Measurements from ENCODE around the gene PSME3. TPM values are rescaled to one million over a fixed set of nuclear protein-coding genes. Genes with fewer than 3 reads are reported as not detected.
"Not testable (repeated sequence)": the region's sequence is repeated elsewhere in the genome, so short reads cannot be mapped to it uniquely, and the experiment has no call there.

PSME3 gene
- total RNA-seq, 1 experiment from 2014 or later, result 222 TPM

DNA sequence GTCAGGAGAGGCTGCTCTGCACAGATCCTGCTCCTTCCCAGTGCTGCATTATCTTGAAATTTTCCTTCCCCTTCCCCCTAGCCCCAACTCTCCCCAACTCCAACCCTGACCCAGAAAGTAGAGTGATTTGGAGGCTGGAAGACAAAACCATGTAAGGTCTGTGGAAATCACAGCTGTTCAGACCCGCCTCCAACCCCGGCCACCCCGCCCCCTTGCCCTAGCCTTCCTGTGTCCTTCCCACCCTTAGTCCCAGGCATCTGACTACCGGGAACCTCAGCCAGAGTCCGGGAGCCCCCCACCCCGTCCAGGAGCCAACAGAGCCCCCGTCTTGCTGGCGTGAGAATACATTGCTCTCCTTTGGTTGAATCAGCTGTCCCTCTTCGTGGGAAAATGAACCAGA lies 17.8 kb downstream of the PSME3 start, which contains the start of gene AOC3:
Gene AOC3 (plus strand): TSS at position 246 of the 400 bp plus-strand sequence. CDS start 145 bp downstream, at position 391.
- no peaks in the 10 kb centered on the region for H3K9me3 ChIP-seq (ENCODE audit: control insufficient read depth, low read depth, low read length)

GRCh38 chr17:42851371-42852240 lies 18.4 kb downstream of the PSME3 start:
- not testable (repeated sequence) for H3K27ac Mint-ChIP-seq; H3K9me3 ChIP-seq (ENCODE audit: control insufficient read depth, low read depth, low read length); H4K5ac ChIP-seq (ENCODE audit: insufficient read length, low read depth, low read length); H3K9me3 Mint-ChIP-seq; H3K27me3 Mint-ChIP-seq (ENCODE audit: low read depth); H2BK12ac ChIP-seq (ENCODE audit: insufficient read length, low read depth, low read length); H3K4me2 ChIP-seq (ENCODE audit: insufficient read depth, insufficient read length, low read length); H2AK5ac ChIP-seq (ENCODE audit: insufficient read length, low read length); H3K36me3 Mint-ChIP-seq (ENCODE audit: insufficient read depth in 1 of 3, low read depth in 3 of 3); H2AFZ ChIP-seq (ENCODE audit: low read length); H3K18ac ChIP-seq (ENCODE audit: insufficient read length, low read depth, low read length); H2BK5ac ChIP-seq (ENCODE audit: insufficient read length, low read length); DNase-seq; H3K56ac ChIP-seq (ENCODE audit: insufficient read length, low read depth, low read length); H3K4me3 Mint-ChIP-seq; H2BK20ac ChIP-seq (ENCODE audit: low read depth, low read length, poor library complexity, severe bottlenecking); H4K20me1 ChIP-seq (ENCODE audit: control insufficient read depth, insufficient read depth, insufficient read length); H3K79me1 ChIP-seq (ENCODE audit: insufficient read depth, low read depth, low read length, poor library complexity, severe bottlenecking); H3T11ph ChIP-seq (ENCODE audit: low read length); H3K4ac ChIP-seq (ENCODE audit: low read depth, low read length); H3K4me1 ChIP-seq (ENCODE audit: insufficient read depth, low read length); H3K27me3 ChIP-seq (ENCODE audit: insufficient read depth, low read length); H2BK15ac ChIP-seq (ENCODE audit: low read depth, low read length); H3K27ac ChIP-seq (ENCODE audit: insufficient read length, low read depth, low read length); H3K79me2 ChIP-seq (ENCODE audit: insufficient read depth, low read length); H3K14ac ChIP-seq (ENCODE audit: insufficient read depth, low read length); H4K8ac ChIP-seq (replicated peaks; ENCODE audit: insufficient read length, low read depth, low read length); H3K23ac ChIP-seq (ENCODE audit: insufficient read length, low read depth, low read length); H4K91ac ChIP-seq (ENCODE audit: insufficient read length, low read depth, low read length); H2BK120ac ChIP-seq (ENCODE audit: low read depth, low read length, poor library complexity, severe bottlenecking); H3K9ac ChIP-seq (ENCODE audit: extremely low read depth, insufficient read length, low read length); H3K23me2 ChIP-seq (ENCODE audit: insufficient read length, low read depth, low read length, poor library complexity, severe bottlenecking); H3K4me1 Mint-ChIP-seq
- WGBS (ENCODE audit: extremely low coverage, insufficient read length, low lambda C conversion rate), result no CpG with 5 or more reads among the region's 28 CpGs

More for the DNA sequence above, 17.8 kb downstream of the PSME3 start, which contains the start of gene AOC3:
- H4K5ac ChIP-seq (ENCODE audit: insufficient read length, low read depth, low read length), result no peak within 1 kb of the TSS
- H3T11ph ChIP-seq (ENCODE audit: low read length), result no peak within 1 kb of the TSS
- no peaks in the 10 kb centered on the region for H4K20me1 ChIP-seq (ENCODE audit: control insufficient read depth, insufficient read depth, insufficient read length)
- H2AK5ac ChIP-seq (ENCODE audit: insufficient read length, low read length), result no peak within 1 kb of the TSS
- no peak for TF ChIP-seq CTCF (conservative IDR thresholded peaks at IDR 0.05)
- no peak within 1 kb of the TSS for H2BK20ac ChIP-seq (ENCODE audit: low read depth, low read length, poor library complexity, severe bottlenecking)
- H3K9ac ChIP-seq (ENCODE audit: extremely low read depth, insufficient read length, low read length), result no peak within 1 kb of the TSS
- no peak within 1 kb of the TSS for H2BK12ac ChIP-seq (ENCODE audit: insufficient read length, low read depth, low read length)
- no peaks in the 10 kb centered on the region for H3K4me1 ChIP-seq (ENCODE audit: insufficient read depth, low read length)
- no peak within 1 kb of the TSS for H3K4me2 ChIP-seq (ENCODE audit: insufficient read depth, insufficient read length, low read length)
- H3K56ac ChIP-seq (ENCODE audit: insufficient read length, low read depth, low read length), result no peak within 1 kb of the TSS
- no peak within 1 kb of the TSS for H4K91ac ChIP-seq (ENCODE audit: insufficient read length, low read depth, low read length)
- H3K18ac ChIP-seq (ENCODE audit: insufficient read length, low read depth, low read length), result no peak within 1 kb of the TSS
- H3K23ac ChIP-seq (ENCODE audit: insufficient read length, low read depth, low read length), result no peak within 1 kb of the TSS
- Mint-ChIP-seq H3K27me3 (ENCODE audit: low read depth) (no peaks in the 10 kb centered on the region), H3K36me3 (ENCODE audit: insufficient read depth in 1 of 3, low read depth in 3 of 3) (peaks cover 0 to 3% (median 0%) of the 10 kb centered on the region in 3 experiments; a peak in 1 of 7 replicates), H3K9me3 (no peaks in the 10 kb centered on the region; a peak in 1 of 5 replicates), H3K4me1 (peaks cover 6 to 8% of the 10 kb centered on the region in 2 experiments; a peak in 2 of 4 replicates), H3K4me3 (no peak within 1 kb of the TSS), H3K27ac (peak within 1 kb of the TSS in 2 of 3 experiments; percentile 30 to 63; a peak in 3 of 7 replicates)
- H4K8ac ChIP-seq (replicated peaks; ENCODE audit: insufficient read length, low read depth, low read length), result no peak within 1 kb of the TSS
- WGBS (ENCODE audit: extremely low coverage, insufficient read length, low lambda C conversion rate), result no CpG with 5 or more reads among the region's 9 CpGs
- no peak within 1 kb of the TSS for H2BK15ac ChIP-seq (ENCODE audit: low read depth, low read length)
- no peak within 1 kb of the TSS for H2BK5ac ChIP-seq (ENCODE audit: insufficient read length, low read length)
- no peak within 1 kb of the TSS for H3K14ac ChIP-seq (ENCODE audit: insufficient read depth, low read length)
- H3K23me2 ChIP-seq (ENCODE audit: insufficient read length, low read depth, low read length, poor library complexity, severe bottlenecking), result no peaks in the 10 kb centered on the region
- H2AFZ ChIP-seq (ENCODE audit: low read length), result no peak within 1 kb of the TSS
- no peak for DNase-seq
- H3K79me1 ChIP-seq (ENCODE audit: insufficient read depth, low read depth, low read length, poor library complexity, severe bottlenecking), result no peaks in the 10 kb centered on the region
- H3K27me3 ChIP-seq (ENCODE audit: insufficient read depth, low read length), result no peaks in the 10 kb centered on the region
- no peaks in the 10 kb centered on the region for H3K79me2 ChIP-seq (ENCODE audit: insufficient read depth, low read length)
- no peak within 1 kb of the TSS for H3K27ac ChIP-seq (ENCODE audit: insufficient read length, low read depth, low read length)
- H2BK120ac ChIP-seq (ENCODE audit: low read depth, low read length, poor library complexity, severe bottlenecking), result no peak within 1 kb of the TSS
- H3K4ac ChIP-seq (ENCODE audit: low read depth, low read length), result no peak within 1 kb of the TSS
